A673 (cell line): ENCODE measurements around the gene ADGRL4. TPM values are rescaled to one million over a fixed set of nuclear protein-coding genes. Genes with fewer than 3 reads are reported as not detected.

Source experiments
- BruUV-seq: library from RNA; stranded (reverse); fragments of 400-500 nt; replicated peaks from 2 replicates; lab custom pipeline; 2021; lab: Mats Ljungman, UMichigan
- CTCF ChIA-PET: fragments of 300-600 bp; sonication (Branson Sonifier 250); formaldehyde crosslinking; loops from one replicate; lab custom pipeline; 2022; ENCODE audit warnings: antibody characterized with exemption; lab: Charles Lee
- POLR2A ChIA-PET: fragments of 300-600 bp; sonication (Branson Sonifier 250); formaldehyde crosslinking; loops from one replicate; lab custom pipeline; 2022; ENCODE audit warnings: antibody characterized with exemption; ENCODE audit not compliant: low non-redundant PET; lab: Charles Lee
- DNase-seq: peaks from one replicate; pipeline ENCODE4 v3.0.0-alpha.2; 2015; ENCODE audit warnings: low spot score
- H3K27ac ChIP-seq: fragments of 200-600 bp; sonication (generic); 2 replicates; pipeline ENCODE4 v1.5.1; 2016; ENCODE audit warnings: mixed run types, low read depth, mild to moderate bottlenecking, mixed read lengths, antibody characterized with exemption, low read length; ENCODE audit not compliant: poor library complexity, severe bottlenecking
- H3K27me3 ChIP-seq: fragments of 200-600 bp; sonication (generic); replicated peaks from 2 replicates; pipeline ENCODE4 v1.6.1; 2017; ENCODE audit warnings: mixed run types, low read depth, mild to moderate bottlenecking, mixed read lengths, antibody characterized with exemption, low read length; ENCODE audit not compliant: insufficient read depth, poor library complexity
- H3K36me3 ChIP-seq: fragments of 200-600 bp; sonication (generic); 2 replicates; pipeline ENCODE4 v1.6.1; 2016; ENCODE audit warnings: mixed run types, mild to moderate bottlenecking, mixed read lengths, antibody characterized with exemption, low read length; ENCODE audit not compliant: insufficient read depth, poor library complexity, severe bottlenecking
- H3K4me1 ChIP-seq: fragments of 200-600 bp; sonication (generic); 2 replicates; pipeline ENCODE4 v1.6.1; 2017; ENCODE audit warnings: mixed run types, mild to moderate bottlenecking, mixed read lengths, antibody characterized with exemption, low read length; ENCODE audit not compliant: insufficient read depth, poor library complexity, severe bottlenecking
- H3K4me3 ChIP-seq: fragments of 200-600 bp; sonication (generic); 2 replicates; pipeline ENCODE4 v1.5.1; 2016; ENCODE audit warnings: low read depth, mixed run types, mild to moderate bottlenecking, mixed read lengths, low read length; ENCODE audit not compliant: poor library complexity, severe bottlenecking
- H3K9me3 ChIP-seq: fragments of 200-600 bp; sonication (generic); 2 replicates; pipeline ENCODE4 v1.6.1; 2016; ENCODE audit warnings: mixed run types, low read depth, mild to moderate bottlenecking, mixed read lengths, antibody characterized with exemption, low read length; ENCODE audit not compliant: poor library complexity, severe bottlenecking
- CTCF ChIP-seq: fragments of 300-800, 200-600 bp; sonication (generic); conservative IDR thresholded peaks from 2 replicates; pipeline ENCODE4 v1.5.1; 2017; ENCODE audit warnings: low read depth, mild to moderate bottlenecking, antibody characterized with exemption, low read length, moderate library complexity, mixed read lengths
- EZH2 ChIP-seq: fragments of 200-600 bp; sonication (generic); IDR thresholded peaks from 2 replicates; pipeline ENCODE4 v1.6.1; 2017; ENCODE audit warnings: borderline replicate concordance, low read depth, mild to moderate bottlenecking, mixed read lengths, antibody characterized with exemption, low read length; ENCODE audit not compliant: poor library complexity, severe bottlenecking
- intact Hi-C: fragments of 100-400 bp; cut with micrococcal nuclease; formaldehyde crosslinking; loops from one replicate; pipeline ENCODE4 v1.10.0; 2022; ENCODE audit not compliant: unreplicated experiment
- total RNA-seq: library from RNA; stranded (reverse); gene quantifications from 2 replicates; pipeline ENCODE4 v1.2.3, GENCODE V29; 2021

Gene ADGRL4
- total RNA-seq, 1 experiment from 2014 or later: not detected

GRCh38 chr1:78855258-78855657, 151.3 kb downstream of the ADGRL4 start:
- no peaks in the 10 kb centered on the region for H3K4me1 ChIP-seq
- CTCF ChIA-PET: no interaction called here
- intact Hi-C loops: loop anchor here (10.0 kb wide), 1 partner anchor 190 kb away; no protein-coding TSS in a partner anchor

GRCh38 chr1:78854556-78854955, 152.0 kb downstream of the ADGRL4 start:
- BruUV-seq: no TSS peak
- Histone ChIP-seq H3K4me1 (no peaks in the 10 kb centered on the region), H3K36me3 (no peaks in the 10 kb centered on the region)

More at GRCh38 chr1:78855258-78855657, 151.3 kb downstream of the ADGRL4 start:
- Histone ChIP-seq H3K9me3 (no peaks in the 10 kb centered on the region), H3K27ac (no peak overlapping the region), H3K4me3 (no peak overlapping the region), H3K27me3 (no peaks in the 10 kb centered on the region), H3K36me3 (no peaks in the 10 kb centered on the region)
- POLR2A ChIA-PET: no interaction called here
- no peak for DNase-seq
- no TSS peak for BruUV-seq
- TF ChIP-seq CTCF (no peak), EZH2 (no peak)

GRCh38 chr1:78843546-78843945, 163.0 kb downstream of the ADGRL4 start:
- H3K27ac ChIP-seq: no peak overlapping the region

More at GRCh38 chr1:78854556-78854955, 152.0 kb downstream of the ADGRL4 start:
- Histone ChIP-seq H3K4me3 (no peak overlapping the region), H3K9me3 (no peaks in the 10 kb centered on the region), H3K27me3 (no peaks in the 10 kb centered on the region), H3K27ac (no peak overlapping the region)
- ChIA-PET CTCF (no interaction called here), POLR2A (interaction anchor here (0.7 kb wide), 1 partner anchor 8 kb away, joined by 3 read pairs; no protein-coding TSS in a partner anchor)
- TF ChIP-seq EZH2 (no peak), CTCF (no peak)
- intact Hi-C loops: loop anchor here (10.0 kb wide), 1 partner anchor 190 kb away; no protein-coding TSS in a partner anchor
- DNase-seq: no peak

More at GRCh38 chr1:78843546-78843945, 163.0 kb downstream of the ADGRL4 start:
- DNase-seq: no peak
- Histone ChIP-seq H3K9me3 (no peaks in the 10 kb centered on the region), H3K36me3 (no peaks in the 10 kb centered on the region), H3K27me3 (no peaks in the 10 kb centered on the region), H3K4me1 (peaks cover 23% of the 10 kb centered on the region), H3K4me3 (no peak overlapping the region)
- ChIA-PET POLR2A (no interaction called here), CTCF (no interaction called here)
- no TSS peak for BruUV-seq
- intact Hi-C loops: loop anchor here (2.0 kb wide), 1 partner anchor 415 kb away; no protein-coding TSS in a partner anchor
- TF ChIP-seq EZH2 (no peak), CTCF (no peak)
